GM21737 (cell line): ENCODE measurements around the gene TMEM30B.
"Not testable (repeated sequence)": the region's sequence is repeated elsewhere in the genome, so short reads cannot be mapped to it uniquely, and the experiment has no call there.

Experiments
- ATAC-seq: cut with Tn5 transposase; IDR thresholded peaks from one replicate; pipeline ENCODE4 v1.9.1; 2021; ENCODE audit warnings: mild to moderate bottlenecking, moderate library complexity; ENCODE audit not compliant: unreplicated experiment

The TMEM30B gene

GRCh38 chr14:61281186-61281947 lies at the start of gene TMEM30B:
TMEM30B (minus strand) TSS chr14:61281338; CDS start chr14:61281147, 191 bp downstream.
- ATAC-seq, result no peak

GRCh38 chr14:61330511-61330910 lies 49.4 kb upstream of the TMEM30B start:
- ATAC-seq, result no peak

- ATAC-seq, result no peak
Measured at GRCh38 chr14:61329478-61330051, 48.4 kb upstream of the TMEM30B start.

GRCh38 chr14:61328626-61329262 lies 47.6 kb upstream of the TMEM30B start:
- ATAC-seq, result no peak

GRCh38 chr14:61326847-61327246 lies 45.7 kb upstream of the TMEM30B start:
- ATAC-seq, result no peak

GRCh38 chr14:61326146-61326545 lies 45.0 kb upstream of the TMEM30B start:
- no peak for ATAC-seq

- ATAC-seq, result no peak
Measured at GRCh38 chr14:61325166-61325565, 44.0 kb upstream of the TMEM30B start.

GRCh38 chr14:61323970-61324369 lies 42.8 kb upstream of the TMEM30B start:
- ATAC-seq, result no peak

- no peak for ATAC-seq
Measured at GRCh38 chr14:61322799-61323290, 41.7 kb upstream of the TMEM30B start.

GRCh38 chr14:61322011-61322798 lies 41.1 kb upstream of the TMEM30B start:
- peak; percentile 17 for ATAC-seq

- ATAC-seq, result peak; percentile 58
Measured at GRCh38 chr14:61321385-61322010, 40.4 kb upstream of the TMEM30B start, which contains the start of gene PRKCH. PRKCH (plus strand) TSS chr14:61321579; CDS start chr14:61322102, 523 bp downstream.

- ATAC-seq, result no peak
Measured at GRCh38 chr14:61320806-61321384, 39.8 kb upstream of the TMEM30B start.

GRCh38 chr14:61320170-61320569 lies 39.0 kb upstream of the TMEM30B start:
- ATAC-seq, result not testable (repeated sequence)

- ATAC-seq, result no peak
Measured at GRCh38 chr14:61319706-61320105, 38.6 kb upstream of the TMEM30B start.

GRCh38 chr14:61319086-61319485 lies 37.9 kb upstream of the TMEM30B start:
- ATAC-seq, result no peak

GRCh38 chr14:61315313-61315712 lies 34.2 kb upstream of the TMEM30B start:
- no peak for ATAC-seq

GRCh38 chr14:61308701-61309100 lies 27.6 kb upstream of the TMEM30B start:
- not testable (repeated sequence) for ATAC-seq

GRCh38 chr14:61308198-61308597 lies 27.1 kb upstream of the TMEM30B start:
- no peak for ATAC-seq

GRCh38 chr14:61304688-61305087 lies 23.6 kb upstream of the TMEM30B start:
- no peak for ATAC-seq

GRCh38 chr14:61300754-61301153 lies 19.6 kb upstream of the TMEM30B start:
- ATAC-seq, result no peak
